ENCODE measurements around the gene IRF8.

DNA sequence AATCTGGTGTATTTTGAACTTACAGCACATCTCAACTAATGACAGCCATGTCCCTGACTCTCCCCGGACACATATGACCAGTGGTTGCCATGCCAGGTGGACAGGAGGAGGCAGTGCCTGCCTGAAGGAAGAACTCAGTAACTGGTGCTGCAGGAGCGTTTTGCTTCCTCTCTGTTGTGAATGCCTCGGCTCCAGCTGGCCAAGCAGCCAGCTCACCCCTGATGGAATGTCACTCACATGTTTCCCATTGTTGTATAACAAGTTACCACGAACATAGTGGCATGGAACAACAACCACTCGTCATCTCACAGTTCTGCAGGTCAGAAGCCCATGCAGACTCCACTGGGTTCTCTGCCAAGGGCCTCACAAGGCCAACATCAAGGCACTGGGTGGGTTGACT lies 20.1 kb upstream of the IRF8 start:
- TF ChIP-seq, protein P1, sequence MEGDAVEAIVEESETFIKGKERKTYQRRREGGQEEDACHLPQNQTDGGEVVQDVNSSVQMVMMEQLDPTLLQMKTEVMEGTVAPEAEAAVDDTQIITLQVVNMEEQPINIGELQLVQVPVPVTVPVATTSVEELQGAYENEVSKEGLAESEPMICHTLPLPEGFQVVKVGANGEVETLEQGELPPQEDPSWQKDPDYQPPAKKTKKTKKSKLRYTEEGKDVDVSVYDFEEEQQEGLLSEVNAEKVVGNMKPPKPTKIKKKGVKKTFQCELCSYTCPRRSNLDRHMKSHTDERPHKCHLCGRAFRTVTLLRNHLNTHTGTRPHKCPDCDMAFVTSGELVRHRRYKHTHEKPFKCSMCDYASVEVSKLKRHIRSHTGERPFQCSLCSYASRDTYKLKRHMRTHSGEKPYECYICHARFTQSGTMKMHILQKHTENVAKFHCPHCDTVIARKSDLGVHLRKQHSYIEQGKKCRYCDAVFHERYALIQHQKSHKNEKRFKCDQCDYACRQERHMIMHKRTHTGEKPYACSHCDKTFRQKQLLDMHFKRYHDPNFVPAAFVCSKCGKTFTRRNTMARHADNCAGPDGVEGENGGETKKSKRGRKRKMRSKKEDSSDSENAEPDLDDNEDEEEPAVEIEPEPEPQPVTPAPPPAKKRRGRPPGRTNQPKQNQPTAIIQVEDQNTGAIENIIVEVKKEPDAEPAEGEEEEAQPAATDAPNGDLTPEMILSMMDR (IDR thresholded peaks at IDR 0.05 in 8 of 11, conservative IDR thresholded peaks at IDR 0.05 in 3 of 11), result no peak
- no peak for TF ChIP-seq POLR2AphosphoS5 (IDR thresholded peaks at IDR 0.05)
